Frontal cortex (tissue), 4 donors: ENCODE data around the gene SYNE3. TPM values are rescaled to one million over a fixed set of nuclear protein-coding genes. Genes with fewer than 3 reads are reported as not detected.

Source experiments
- DNase-seq, 2 donors: peaks; one replicate each; pipeline ENCODE4 v3.0.0; 2012; ENCODE audit warnings: low spot score in 2 of 2
- FAIRE-seq: peaks from 2 replicates; lab custom pipeline; 2012; peaks lifted over from hg19 to GRCh38; lab: Jason Lieb, UNC
- total RNA-seq: library from RNA; depleted of rRNA; stranded (reverse); fragments of >200 nt; gene quantifications from one replicate; pipeline ENCODE4 v1.2.3, GENCODE V29; 2014
- donor health status: control.
- donor health status: control.
- donor health status: control.

Gene SYNE3
- total RNA-seq, 1 donor from 2014 or later: 1.2 TPM

DNA sequence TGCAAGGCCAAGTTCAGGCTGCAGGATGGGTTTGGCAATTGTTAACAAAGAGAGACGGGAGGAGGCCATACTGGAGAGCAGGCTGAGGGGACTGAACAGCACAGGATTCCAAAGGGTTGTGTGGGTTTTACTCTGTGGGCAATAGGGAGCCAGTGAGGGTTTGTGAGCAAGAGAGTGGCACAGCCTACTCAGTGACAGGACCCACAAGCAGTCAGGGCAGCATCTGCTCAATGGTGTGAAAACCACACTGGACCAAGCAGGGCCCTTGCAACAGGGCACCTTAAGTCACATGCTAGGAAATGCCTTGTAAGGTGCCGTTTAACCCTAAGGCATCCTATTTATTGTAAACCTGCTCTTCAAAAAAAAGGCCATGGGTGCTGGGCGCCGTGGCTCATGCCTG lies 22.0 kb downstream of the SYNE3 start:
- DNase-seq (no peak), FAIRE-seq (no peak)

DNA sequence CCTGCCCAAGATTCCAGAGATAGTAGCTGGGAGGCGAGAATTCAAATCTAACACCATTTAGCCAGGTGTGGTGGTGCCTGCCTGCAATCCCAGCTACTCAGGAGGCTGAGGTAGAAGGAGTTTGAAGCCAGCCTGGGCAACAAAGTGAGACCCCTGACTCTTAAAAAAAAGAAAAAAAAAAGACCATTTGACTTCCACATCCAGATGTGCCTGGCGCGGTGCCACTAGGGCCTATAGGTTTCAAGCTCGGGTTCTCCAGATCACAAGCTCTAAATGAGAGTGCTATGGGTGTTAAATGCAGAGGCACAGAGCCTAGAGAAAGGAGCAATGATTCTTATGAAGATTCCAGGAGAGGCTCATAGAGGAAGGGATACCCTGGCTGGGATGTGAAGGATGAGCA lies 22.5 kb downstream of the SYNE3 start:
- FAIRE-seq (no peak), DNase-seq (no peak)

DNA sequence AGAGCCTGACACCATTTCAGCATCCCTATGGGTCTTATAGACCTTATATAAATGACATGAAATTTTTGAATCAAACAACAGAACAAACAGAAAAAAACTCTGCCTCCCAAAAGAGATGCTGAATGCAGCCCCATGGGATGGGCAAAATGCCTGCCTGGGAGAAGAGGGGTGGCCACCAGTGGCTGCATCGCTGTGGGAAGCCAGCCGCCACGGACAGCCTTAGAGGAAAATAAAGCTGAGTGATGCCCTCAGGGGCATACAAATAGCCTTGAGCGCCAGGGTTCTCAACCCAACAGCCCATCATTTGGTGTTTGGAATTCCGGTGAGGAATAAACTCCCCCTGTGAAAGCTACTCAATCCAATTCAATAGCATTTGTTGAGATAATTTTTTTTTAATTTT lies 22.9 kb downstream of the SYNE3 start:
- DNase-seq (no peak), FAIRE-seq (no peak)

DNA sequence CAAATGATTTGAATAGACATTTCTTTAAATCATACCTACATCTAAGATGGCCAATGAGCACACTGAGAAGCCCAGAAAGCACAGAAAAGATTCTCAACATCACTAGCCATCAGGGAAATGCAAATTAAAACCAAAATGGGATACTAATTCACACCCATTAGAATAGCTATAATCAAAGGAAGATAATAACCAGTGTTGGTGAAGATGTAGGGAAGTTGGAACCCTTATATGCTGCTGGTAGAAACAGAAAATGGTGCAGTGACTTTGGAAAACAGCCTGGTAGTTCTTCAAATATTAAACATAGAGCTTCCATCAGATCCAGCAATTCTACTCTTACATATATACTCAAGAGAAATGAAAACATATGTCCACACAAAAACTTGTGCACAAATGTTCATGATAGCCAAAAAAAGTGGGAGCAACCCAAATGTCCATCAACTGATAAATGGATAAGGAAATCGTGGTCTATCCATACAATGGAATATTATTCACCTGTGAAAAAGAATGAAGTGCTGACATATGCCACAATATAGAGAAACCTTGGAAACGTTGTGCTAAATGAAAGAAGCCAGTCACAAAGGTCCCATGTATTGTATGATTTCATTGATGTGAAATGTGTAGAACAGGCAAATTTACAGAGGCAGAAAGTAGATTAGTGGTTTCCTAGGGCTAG lies 24.4 kb downstream of the SYNE3 start:
- FAIRE-seq: no peak
- DNase-seq: no peak

DNA sequence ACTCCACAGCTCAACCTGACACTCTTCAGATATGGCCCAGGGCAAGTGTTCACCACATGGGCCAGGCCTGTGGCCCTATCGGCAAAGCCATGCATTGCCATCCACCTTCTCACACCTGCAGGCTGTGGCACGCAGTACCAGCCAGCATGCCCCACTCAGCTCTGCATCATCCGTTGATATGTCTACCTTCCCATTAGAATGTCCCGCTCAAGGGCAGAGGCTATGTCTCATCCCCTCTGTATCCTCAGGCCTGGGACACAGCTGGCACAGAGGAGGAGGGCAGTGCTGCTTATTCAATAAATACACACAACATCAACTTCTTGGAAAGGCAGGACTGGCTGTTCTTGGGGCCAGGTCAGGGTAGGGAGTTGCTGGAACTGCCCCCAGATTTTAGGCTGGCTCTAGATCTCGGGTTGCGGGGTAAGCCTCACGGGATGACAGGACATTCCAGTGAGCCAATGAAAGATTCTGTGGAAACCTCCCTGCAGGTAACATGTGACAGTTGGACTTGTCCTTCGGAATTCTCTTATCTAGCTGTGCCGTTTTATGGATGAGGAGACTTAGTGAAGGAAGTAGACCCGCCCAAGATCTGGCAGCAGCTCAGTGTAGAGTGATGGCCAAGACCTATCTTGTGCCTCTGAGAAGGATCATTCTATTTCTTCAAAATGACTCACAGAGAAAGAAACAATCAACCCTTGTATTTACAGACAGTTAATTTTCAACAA lies 25.6 kb downstream of the SYNE3 start:
- no peak for DNase-seq
- no peak for FAIRE-seq

DNA sequence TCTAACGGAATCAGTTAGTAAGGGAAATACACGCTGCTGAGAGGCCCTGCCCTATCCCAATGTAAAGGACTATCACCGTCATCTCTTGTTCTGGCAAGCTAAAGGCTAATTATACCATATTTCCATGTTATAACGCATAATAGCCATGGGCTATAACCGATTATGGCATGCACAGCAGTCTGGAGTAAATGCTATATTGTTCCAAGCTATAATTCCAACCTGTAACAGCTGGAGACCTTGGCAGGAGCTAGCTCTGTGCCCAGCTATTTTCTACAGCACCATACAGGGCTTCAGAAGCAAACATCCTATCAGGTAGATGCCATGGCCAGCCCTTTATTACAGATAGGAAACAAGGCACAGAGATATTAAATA lies 26.3 kb downstream of the SYNE3 start:
- no peak for FAIRE-seq
- no peak for DNase-seq

DNA sequence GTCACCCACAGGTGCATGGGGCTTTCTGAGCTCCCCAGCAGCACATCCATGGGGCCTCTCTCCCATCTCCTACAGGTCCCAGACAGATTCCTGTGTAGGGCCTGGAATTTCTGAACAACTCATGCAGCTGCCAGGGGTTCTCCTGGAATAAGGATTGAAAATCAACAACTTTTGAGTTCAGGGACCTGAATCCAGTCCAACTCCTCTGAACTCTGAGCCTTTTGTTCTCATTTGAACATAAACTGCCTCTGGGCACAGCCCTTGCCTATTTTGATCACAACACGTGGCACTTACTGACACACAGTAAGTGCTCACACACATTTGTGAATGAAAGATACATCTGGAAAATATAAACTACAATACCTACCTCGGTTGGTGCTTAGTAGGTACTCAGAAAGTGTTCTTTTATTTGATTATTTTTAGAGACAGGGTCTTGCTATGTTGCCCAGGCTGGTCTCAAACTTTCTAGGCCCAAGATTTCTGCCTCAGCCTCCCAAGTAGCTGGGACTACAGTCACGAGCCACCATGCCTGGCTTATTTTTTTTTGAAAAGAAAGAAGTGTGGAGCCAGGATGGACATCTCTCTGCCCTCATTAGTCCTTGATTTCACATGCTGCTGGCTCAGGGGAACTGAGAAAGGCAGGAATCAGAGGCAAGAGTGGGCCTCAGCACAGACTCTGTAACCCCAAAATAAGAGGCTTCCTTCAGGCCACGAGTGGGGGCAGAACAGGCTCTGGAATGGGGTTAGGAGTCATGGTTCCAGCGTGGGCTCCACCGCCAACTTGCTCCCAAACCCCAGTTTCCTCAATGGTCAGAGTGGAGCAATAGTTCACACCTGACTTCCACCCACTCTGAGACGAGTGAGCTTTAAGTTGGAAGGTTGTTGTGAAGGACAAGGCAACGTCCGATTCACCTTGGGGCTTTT lies 27.0 kb downstream of the SYNE3 start:
- DNase-seq (no peak), FAIRE-seq (no peak)

DNA sequence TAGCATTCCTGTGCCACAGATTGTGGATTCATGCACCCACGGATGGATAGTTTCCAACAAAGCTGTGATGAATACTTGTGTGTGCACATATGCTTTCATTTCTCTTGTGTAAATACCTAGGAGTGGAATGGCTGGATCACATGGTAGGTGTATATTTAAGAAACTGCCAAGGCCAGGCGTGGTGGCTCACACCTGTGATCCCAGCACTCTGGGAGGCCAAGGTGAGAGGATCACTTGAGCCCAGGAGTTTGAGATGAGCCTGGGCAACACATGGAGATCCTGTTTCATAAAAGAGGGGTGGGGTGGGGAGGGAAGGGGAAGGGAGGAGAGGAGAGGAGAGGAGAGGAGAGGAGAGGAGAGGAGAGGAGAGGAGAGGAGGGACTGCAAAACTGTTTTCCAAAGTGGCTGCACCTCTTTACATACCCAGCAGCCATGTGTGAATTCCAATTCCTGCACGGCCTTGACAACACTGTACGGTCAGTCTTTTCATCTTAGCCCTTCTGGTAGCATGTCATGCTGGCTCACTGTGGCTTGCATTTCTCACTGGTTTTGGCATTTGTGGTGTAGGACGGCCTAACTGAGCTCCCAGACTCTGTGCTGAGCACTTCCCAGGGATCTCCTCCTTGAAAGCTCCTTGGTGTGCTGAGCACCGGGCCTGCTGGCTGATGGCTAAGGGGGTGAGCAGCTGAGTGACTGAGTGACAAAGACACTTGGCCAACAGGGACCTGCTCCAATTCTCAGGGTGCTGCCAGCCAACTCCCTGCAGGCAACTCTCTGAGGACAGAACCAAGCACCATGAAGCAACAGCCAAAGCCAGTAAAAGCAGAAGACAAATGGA lies 27.9 kb downstream of the SYNE3 start:
- no peak for DNase-seq
- FAIRE-seq: no peak

DNA sequence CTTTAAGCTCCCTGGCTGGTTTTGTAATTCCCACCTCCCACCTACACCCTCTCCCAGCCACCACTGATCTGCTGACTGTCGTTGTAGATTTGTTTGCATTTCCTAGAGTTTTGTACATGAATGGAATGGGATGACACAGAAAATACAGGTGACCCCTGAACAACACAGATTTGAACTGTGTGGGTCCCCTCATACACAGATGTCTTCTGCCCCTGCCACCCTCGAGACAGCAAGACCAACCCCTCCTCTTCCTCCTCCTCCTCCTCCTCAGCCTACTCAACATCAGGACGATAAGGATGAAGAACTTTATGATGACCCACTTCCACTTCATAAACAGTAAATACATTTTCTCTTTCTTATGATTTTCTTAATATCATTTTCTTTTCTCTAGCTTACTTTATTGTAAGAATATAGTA lies 28.8 kb downstream of the SYNE3 start:
- DNase-seq: no peak
- FAIRE-seq: no peak

DNA sequence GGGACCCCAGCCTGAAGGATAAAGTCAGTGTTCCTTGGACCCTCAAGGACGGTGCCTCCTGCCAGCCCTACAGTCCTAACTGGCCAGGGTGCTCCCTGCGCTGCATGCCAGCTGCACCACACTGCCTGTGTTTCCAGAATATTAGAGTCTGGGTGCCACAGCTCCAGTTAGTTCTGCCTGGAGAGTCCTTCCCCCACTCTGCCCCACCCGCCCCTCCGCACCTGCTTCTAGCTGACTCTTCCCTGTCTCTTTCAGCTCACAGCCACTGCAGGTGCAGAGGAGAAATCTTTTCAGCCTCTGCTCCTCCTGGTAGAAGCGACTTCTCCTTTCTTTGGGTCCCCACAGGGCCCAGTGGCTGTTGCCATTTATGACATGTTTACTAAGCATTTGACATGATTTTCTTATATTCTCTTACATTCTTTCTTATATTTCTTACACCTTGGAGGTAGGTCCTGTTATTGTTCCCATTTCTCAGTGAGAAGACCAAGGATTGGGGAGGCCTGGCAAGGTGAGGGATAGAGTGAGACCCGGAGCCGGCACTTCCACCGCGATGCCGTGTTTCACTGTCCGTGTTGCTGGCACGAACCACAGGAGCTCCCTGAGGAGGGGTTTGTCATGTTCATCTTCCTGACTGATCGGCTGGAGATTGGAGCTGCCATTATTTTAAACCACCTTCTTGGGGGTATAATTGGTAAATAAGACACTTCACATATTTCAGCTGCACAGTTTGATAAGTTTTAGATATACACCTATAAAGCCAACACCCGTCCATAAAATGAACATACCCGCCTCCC lies 29.4 kb downstream of the SYNE3 start:
- DNase-seq (no peak), FAIRE-seq (no peak)

DNA sequence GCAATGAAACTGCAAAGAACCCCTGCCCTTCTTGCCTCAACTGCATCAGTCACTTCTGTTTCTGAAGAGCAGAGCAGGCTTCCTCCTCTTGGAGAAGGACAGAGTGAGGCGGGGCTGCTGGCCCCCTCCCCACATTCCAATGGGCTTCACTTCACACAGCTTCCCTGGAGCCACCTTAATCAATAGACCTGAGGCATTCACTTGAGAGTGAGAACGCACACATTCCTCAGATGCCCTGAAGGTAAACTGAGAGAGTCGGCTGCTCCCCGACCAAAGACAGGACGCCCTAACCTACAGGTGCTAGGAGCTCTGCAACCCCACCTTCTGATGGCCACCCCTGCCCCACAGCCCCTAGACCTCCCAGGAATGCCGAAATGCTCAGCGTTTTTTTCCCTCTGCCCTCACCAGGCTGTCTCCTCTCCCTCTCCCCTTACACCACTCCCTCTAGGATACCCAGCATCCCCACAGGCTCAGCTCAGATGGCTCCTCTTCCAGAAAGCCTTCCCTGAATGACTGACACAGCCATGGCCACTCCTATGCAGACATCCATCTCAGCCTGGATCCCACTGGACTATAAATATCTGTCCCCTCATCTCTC lies 31.1 kb downstream of the SYNE3 start:
- FAIRE-seq (no peak), DNase-seq (no peak)

DNA sequence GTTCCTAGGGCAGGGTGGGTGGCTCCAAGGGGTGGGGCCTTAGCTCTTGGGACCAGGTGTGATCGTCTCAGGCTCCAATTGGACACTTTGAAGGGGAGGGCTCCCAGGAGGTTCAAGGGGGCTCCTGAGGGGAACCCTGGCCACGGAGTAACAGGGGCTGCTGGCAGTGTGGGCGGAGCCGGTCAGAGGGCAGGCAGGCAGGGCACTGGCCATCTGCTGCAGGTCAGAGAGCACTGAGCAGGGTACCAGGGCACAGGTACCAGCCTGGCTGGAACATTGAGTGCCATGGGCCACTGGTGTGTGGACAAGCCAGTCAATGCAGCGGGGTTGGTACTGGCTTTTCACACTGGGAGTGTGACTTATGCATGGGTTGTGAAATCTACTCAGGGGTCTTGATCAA lies 32.2 kb downstream of the SYNE3 start:
- FAIRE-seq: no peak
- no peak for DNase-seq

DNA sequence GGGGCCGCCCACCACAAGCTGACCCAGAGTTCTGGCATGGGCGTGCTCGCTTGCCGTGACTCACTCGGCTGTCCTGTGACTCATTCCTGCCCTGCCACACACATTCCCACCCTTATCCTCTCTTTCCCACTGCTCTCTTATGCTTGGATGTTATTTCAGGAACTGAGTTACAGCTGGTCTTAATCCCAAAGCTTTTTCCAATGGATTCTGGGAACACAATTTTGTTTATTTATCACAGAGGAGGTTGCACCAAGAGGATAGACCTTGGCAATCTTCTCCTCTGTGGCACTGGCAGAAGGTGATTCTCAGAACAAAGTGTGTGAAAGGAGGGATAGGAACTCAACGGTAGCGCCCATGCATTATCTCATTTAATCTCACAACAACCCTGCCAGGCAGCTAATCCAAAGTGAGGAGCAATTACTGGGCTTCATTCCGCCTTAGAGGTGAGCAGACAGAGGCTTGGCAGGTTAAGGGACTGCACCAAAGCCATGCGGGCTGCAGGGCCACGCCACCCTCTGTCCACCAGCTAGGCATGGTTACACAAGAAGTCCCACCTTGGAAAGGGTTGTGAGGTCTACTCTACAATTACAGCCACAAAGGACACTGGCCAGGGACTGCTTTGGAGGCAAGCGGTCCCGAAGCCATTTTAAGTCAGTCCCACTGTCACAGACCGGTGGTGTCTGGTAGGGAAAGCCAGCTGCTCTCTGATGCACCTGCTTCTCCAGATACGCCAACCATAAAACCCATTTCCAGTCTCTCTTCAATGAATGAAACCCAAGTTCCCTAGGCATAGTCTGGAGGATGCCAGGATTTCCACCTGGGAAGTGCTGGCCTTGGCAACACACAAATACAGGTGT lies 32.9 kb downstream of the SYNE3 start:
- DNase-seq (peak in 1 of 2 donors; percentile 52), FAIRE-seq (no peak)

DNA sequence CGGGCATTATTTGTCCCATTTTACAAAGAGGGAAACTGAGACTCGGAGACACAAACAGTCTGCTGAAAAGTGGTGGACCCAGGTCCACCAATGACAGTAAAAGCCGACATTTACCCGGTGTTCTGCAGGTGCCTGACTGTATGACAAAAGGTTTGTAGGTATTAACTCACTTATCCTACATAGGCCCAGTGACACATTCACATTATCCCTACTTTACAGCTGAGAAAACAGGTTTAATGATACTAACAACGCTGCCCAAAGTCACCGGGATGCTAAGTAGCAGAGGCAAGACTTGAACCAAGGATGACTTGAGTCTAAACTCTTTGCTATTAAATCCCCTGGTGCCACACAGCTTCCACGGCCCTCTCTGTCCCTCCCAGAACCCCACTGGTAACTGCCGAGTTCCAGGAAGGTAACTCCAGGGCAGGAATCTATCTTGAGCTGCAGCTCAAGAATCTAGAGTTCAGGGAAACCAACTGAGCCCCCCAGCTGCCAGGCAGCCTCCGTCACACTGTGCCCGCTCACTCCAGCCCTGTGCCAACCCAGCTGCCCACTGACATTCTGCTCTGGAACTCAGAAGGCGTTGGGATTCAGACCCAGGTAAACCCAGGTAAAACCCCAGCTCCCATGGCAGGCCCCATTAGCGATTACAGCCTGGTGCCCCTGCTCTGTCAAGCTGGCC lies 33.7 kb downstream of the SYNE3 start:
- FAIRE-seq (no peak), DNase-seq (no peak)

DNA sequence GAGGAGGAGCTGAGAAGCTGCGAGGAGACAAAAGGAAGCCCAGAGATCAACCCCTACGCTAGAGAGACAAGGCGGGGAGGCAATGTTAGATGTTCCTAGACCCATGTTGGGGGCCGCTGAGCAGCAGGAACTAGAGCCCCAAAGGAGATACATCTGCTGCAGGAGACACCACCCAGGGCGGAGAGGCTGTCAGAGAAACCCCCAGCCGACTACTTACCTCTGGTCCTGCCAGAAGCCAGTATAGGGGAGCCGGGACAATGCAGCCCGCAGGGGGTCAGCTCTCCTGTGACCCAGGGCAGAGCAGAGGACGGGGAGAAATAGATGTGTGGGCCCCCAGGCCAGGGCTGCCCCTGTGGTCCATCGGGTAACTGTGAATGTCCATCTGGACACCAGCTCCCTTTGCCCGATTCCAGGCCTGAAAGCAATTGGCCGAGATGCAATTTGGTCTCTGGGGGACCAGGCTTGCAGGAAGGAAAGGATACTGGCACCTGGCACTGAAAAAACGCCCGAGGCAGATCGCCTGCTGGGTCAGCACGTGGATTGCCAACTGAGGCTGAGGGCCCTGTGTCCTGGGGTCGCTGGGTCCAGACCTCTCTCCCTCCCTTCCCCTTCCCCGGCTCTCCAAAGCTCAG lies 34.9 kb downstream of the SYNE3 start:
- DNase-seq (no peak), FAIRE-seq (no peak)

DNA sequence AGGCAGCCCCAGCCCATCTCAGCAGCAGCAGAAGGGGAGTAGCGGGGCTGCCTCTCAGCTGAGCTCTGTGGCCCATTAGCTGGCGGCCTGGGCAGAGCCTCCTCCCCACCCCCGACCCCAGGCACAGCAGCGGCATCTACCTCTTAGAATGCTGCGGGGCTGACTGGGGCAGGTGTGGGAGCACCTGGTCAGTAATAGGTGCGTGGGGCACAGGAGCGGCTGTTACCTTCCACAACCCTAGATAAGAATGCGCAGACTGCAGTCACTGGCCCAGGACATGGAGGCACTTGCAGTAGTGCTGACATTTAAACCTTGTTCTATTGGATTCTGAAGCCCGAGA lies 35.6 kb downstream of the SYNE3 start:
- no peak for DNase-seq
- no peak for FAIRE-seq
